HG02981 (cell line): Measurements from ENCODE around the gene CPLANE1.
A peak's percentile ranks its signal among the peaks of the same experiment; 100 is the strongest.
"Not testable (repeated sequence)": the region's sequence is repeated elsewhere in the genome, so short reads cannot be mapped to it uniquely, and the experiment has no call there.

ENCODE experiments used
- ATAC-seq: cut with Tn5 transposase; IDR thresholded peaks from one replicate; pipeline ENCODE4 v1.9.1; 2021; ENCODE audit warnings: mild to moderate bottlenecking, moderate library complexity; ENCODE audit not compliant: unreplicated experiment

Gene CPLANE1

DNA sequence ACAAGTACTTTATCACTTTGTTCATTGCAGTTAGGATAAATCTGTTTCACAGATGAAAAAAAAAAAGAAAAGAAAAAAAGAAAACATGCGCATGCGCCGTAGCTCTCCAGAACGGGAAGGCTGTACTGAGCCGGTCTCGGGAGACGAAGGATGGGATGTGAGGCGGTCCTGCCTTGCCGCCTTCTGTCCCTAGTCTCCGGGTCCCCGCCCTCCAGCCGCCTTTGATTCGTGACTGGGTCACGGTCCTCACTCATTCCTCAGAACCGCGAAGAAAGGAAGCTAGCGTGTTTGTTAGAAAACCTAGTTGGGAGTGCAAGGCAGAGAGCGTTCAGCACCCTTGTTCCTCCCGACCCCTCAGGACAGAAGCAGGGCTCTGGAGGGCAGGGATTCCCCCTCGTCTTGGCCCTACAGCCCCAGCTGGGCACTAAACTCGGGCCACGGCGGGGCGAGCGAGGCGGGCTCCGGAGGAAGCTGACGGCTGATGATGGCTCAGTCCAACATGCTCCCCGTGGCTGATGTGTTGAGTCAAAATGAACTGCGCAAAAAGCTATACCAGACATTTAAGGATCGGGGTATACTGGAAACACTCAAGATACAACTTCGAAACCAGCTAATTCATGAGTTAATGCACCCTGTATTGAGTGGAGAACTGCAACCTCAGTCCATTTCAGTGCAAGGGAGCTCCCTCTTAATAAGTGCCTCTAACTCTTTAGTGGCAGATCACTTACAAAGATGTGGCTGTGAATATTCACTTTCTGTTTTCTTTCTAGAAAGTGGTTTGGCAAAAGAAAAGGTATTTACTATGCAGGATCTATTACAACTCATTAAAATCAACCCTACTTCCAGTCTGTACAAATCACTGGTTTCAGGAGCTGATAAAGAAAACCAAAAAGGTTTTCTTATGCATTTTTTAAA is 40.0 kb downstream of the CPLANE1 start:
- ATAC-seq: no peak

DNA sequence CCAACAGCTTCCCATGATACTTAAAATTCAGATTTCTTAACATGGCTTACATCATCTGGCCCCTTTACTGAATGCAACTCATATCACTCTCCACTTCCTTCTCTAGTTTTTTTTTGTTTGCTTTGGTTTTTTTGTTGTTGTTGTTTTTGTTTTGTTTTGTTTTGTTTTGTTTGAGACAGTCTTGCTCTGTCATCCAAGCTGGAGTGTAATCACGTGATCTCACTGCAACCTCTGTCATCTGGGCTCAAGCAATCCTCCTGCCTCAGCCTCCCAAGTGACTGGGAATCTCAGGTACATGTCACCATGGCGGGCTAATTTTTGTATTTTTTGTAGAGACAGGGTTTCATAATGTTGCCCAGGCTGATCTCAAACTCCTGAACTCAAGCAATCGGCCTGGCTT is 41.4 kb downstream of the CPLANE1 start:
- no peak for ATAC-seq

DNA sequence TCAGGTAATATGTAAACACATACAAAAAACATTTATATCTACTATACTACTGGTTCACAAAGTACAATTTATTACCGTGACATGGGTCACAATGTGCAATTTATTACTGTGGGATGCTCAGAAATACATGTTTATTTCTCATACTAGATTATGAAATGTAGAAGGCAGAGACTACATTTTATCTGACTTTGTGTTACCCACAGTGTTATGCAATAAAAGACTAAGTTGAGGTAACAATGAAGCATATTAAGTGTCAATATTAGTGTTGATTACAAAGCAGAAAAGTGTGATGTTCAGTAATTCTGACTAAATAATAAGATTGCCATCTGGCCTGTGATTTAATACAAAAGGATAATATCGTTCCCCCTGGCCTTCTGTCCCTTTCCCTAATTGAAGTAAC is 42.4 kb downstream of the CPLANE1 start:
- ATAC-seq: no peak

DNA sequence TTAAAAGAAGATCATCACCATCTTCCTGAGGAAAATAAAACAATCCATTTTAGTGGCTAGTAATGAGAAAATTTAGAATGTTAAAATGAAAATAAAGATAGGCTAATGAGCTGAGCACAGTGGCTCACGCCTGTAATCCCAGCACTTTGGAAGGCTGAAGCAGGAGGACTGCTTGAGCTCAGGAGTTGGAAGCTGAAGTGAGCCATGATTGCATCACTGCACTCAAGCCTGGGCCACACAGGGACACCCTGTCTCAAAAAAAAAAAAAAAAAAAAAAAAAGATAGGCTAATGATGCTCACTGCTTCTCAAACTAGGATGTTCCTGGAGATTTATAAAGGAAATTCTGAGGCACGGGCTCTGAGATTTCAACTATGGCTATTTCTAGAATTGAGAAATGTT is 50.3 kb downstream of the CPLANE1 start:
- ATAC-seq: no peak

DNA sequence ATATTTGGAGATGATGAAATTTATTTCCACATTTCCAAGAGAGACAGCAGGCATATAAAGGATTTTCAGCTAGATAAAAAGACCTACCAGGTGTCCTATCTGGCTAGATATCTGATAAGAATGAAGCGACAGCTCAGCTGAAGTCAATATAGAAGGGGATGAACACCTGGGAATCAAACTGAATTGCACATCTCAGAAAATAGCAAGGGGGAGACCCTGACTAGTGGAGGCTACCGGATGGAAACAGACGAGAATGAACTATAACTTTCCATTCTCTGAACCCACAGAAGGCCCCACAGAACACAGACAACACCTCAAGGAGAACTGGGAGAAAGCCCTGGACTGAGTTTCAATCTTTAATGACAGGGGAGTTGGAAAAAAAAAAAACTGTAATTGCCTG is 51.1 kb downstream of the CPLANE1 start:
- ATAC-seq: no peak

DNA sequence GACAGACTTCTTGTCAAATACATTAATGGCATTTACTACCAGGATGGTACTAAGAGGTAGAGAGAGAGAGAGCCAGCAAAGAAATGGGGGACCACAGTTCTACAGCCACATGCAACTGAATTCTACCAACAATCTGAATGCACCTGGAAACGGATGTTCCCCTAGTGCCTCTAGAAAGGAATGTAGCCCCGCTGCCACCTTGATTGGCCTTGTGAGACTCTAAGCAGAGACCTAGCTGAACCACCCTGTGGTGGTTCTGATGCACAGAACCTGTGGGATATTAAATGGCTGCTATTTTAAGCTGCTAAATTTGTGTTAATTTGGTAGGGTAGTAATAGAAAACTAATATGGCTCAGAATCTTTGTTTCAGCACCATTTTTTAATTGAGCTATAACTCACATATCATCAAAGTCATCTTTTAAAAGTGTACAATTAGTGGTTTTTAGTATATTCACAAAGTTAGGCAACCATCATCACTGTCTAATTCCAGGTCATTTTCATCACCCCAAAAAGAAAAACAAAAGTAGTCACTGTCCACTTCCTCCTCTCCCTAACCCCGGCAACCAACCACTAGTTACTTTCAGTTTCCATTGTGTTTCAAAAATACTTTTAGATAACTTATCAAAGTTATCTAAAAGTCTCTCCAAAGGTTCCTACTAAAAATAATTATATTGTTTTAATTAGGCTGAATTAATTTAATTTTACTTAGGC is 51.7 kb downstream of the CPLANE1 start:
- ATAC-seq: peak; percentile 84

DNA sequence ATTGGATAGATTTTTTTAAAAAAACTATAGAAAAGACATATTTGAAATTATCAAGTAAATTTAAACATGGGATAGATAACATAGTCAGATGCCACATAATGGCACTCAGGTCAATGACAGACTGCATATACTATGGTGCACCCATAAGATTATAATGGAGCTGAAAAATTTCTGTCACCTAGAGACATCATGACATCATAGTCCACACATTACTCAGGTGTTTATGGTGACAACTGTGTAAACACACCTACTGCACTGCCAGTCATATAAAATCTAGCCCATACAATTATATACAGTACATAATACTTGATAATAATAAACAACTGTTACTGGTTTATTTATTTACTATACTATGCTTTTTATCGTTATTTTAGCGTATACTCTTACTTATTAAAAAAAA is 58.6 kb downstream of the CPLANE1 start:
- ATAC-seq: no peak

DNA sequence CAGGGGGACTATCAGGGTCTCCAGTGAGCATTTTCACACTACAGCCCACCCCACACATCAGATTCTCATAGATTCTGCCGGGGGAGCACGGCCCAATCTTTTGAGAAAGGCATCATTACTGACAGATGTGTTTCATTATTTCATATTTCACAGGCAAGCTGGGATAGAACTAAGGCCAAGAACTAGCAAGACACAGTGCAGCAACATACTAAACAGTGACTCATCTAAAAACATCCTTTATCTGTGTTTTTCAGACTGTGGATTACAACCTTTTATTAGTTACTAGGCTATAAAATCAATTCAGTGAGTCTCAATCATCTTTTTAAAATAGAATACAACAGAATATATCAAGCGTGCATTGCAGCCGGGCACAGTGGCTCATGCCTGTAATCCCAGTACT is 59.8 kb downstream of the CPLANE1 start:
- no peak for ATAC-seq

DNA sequence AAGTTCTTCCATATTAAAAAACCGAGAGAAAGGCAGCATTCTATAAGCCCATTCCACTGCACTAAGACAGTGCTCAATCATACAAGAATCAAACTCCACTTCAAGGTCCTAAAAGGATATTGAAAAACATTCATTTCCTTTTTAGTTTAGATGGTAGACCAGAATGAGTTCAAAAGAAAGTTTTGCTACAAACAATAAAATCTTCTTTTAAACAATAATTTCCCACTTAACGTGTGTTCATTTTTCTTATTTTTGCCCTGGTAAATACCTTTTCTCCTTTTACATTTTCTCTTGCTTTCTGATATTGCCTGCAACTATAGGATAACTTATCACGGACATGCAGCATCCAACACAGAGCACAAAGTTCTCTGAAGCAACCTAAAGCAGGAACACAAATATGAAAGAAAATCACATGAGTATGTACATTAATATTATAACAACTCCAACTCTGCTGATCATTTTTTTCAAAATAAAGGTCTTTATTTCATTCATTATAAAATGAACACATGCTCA is 61.7 kb downstream of the CPLANE1 start:
- ATAC-seq: no peak

DNA sequence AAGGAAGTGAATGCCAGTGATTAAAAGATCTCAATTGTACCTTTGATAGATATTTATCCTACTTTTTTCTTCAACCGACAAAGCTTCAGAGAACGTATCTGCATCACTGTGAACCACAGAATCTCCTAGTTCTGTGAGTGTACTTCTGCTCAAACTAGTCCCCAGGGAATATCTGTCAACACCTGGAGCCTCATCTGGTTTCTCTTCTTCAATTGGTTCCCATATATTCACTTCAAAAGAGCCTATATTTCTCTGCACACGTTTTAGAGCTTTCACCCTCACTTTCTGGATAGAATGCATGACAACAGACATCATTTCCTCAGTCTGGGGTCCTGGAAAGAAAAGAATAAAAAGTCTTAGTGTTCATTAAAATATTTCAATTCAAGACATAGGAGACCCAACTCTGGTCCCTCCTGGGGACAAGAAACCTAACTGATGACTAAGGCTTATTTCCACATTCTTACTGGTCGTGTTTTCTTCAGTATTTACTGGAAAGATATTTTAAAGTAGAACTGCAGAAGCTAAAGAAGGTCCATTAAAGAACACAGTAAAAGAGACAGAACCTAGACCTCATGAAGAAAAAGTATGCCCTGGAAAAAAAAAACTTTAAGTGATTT is 64.3 kb downstream of the CPLANE1 start:
- ATAC-seq: peak; percentile 86

DNA sequence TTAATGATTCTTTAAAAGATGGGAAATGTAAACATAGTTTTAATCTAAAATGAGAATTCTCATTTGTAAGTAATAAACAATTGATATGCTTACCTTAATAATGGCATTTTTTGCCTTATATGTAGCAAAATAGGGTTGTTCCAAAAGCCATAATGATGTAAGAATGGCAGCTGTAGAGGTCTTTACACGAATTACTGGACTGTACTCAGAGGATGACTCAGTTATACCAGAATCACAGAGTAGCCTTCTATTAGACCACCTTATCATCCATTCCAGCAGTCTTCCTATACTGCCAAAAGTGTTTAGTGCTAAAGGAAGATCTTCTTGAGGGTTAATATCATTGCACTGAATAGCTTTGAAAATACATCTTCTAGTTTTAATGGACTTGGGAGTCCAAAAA is 66.5 kb downstream of the CPLANE1 start:
- ATAC-seq: no peak

DNA sequence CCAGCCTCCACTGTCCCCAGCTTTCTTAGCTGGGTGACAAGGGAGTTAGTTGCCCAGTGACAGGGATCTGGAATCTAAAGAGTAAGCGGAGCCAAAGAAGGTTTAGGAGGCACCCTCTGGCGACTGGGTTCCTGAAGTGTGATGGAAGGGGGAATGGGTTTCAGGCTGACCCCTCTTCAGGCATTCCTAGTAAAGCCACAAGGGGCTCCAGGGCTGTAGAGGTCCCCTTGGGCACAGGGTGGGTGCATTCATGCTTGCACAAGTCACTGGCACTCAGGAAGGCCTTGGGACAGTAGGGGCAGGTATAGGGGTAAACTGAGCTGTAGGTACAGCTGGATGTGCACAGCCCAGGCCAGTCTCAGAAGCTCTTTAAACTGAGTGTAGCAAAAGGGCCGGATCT is 74.2 kb downstream of the CPLANE1 start:
- ATAC-seq: no peak

DNA sequence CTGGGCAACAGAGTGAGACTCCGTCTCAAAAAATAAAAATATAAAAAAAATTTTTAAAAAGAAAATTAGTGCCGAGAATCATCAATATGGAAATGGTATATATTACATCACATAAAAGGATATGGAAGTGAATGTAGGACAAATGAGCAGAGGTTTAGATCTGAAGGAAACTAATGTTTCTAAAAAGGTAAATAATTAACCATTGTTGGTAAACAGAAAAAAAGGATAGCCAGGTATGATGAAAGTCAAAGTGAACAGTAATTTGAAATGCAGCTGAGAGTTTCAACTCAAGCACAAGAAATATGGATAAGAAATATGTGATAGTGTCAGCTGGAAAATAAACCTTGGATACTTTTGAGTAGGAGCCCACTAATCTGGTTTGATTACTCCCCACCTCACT is 76.2 kb downstream of the CPLANE1 start:
- ATAC-seq: no peak

DNA sequence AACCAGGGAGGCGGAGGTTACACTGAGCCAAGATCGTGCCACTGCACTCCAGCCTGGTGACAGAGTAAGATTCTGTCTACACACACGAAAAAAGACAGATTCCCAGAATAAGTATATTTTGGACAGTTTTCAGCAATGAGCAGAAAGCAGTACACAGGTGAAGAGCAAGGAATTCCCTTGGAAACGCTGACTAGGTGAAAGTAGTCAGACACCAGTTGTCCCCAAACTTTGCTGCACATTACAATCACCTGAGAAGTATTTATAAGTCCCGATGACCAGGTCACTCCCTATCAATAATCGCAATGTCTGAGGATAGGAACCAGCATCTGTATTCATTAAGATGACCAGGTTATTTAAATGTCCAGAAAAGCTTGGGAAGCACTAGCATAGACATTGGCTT is 78.3 kb downstream of the CPLANE1 start:
- ATAC-seq: no peak

DNA sequence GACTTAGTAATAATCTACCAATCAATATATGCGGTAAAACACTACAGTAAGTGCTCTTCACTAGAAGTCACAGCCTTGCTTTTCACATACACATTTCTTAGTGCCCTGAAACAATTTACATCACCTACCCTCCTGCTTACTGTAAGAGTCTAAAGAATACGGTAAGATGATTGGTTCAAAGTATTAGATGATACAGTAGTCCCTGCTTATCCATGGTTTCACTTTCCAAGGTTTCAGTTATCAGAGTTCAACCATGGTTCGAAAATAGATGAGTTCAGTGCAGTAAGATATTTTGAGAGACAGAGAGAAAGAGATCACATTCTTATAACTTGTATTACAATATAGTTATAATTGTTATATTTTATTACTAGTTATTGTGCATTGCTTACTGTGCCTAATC is 83.0 kb downstream of the CPLANE1 start:
- no peak for ATAC-seq

DNA sequence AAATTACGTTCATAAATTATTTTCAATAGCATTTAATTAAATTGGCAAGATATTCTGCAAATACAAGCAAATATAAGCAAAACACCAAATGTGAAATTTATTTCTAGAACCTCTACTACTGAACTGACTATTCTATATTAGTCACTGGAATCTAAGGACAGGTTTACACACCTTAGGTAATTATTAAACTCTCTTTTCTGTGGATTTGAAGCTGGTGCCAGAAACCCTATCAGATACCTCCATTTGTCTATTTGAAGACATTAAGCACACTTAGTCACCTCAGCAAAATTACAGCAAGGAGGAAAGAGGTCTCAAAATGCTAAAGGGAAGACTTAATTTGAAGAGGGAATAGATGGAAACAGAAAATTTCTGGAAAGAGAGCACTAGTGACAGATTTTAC is 83.4 kb downstream of the CPLANE1 start:
- ATAC-seq: no peak

DNA sequence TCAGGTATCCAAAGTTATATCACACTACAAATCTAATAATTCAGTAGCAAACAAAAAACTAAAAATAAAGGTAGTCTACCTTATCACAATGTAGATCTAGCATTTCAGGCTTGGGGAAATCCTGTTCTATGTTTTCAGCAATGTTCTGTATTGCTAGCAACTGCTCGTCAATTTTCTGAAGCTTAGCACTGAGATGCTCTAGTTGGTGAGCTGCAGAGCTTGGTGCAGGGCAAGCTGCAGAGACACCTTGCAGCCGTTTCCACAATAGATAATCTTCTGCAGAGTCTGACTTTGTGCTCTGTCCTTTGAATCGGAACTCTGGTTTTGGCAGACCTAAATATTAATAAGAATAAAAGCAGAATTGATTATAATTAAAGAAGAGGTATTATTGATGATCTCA is 95.5 kb downstream of the CPLANE1 start:
- ATAC-seq: no peak

DNA sequence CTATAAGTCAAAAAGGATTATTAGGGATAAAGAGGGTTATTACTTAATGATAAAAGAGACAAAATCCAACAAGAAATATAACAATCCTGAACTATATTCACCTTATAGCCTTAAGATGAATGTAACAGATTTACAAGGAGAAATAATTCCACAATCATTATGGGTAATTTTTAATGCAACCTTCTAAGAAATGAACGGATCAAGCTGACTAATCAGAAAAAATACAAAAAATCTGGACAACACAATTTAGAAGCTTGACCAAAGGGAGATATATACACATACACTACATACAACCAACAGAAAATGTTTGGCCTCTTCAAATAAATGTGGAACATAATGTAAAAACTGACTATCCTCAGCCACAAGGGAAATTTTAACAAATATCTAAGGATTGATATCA is 102.3 kb downstream of the CPLANE1 start:
- ATAC-seq: no peak

DNA sequence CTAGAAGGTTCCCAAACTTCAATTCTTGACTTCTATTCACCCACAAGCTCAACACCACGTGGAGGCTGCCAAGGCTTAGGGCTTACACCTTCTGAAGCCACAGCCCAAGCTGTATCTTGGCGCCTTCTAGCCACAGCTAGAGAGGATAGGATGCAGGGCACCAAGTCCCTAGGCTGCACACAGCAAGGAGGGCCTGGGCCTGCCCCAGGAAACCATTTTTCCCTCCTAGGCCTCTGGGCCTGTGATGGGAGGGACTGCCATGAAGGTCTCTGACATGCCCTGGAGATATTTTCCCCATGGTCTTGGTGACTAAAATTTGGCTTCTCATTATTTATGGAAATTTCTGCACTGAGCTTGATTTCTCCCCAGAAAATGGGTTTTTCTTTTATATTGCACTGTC is 112.5 kb downstream of the CPLANE1 start:
- no peak for ATAC-seq

DNA sequence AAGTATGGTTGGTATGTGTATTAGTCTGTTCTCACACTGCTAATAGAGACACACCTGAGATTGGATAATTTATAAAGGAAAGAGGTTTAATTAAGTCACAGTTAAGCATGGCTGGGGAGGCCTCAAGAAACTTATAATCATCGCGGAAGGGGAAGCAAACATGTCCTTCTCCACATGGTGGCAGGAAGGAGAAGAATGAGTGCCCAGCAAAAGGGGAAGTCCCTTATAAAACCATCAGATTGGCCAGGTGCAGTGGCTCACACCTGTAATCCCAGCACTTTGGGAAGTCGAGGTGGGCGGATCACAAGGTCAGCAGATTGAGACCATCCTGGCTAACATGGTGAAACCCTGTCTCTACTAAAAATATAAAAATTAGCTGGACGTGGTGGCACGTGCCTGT is 113.9 kb downstream of the CPLANE1 start:
- not testable (repeated sequence) for ATAC-seq

DNA sequence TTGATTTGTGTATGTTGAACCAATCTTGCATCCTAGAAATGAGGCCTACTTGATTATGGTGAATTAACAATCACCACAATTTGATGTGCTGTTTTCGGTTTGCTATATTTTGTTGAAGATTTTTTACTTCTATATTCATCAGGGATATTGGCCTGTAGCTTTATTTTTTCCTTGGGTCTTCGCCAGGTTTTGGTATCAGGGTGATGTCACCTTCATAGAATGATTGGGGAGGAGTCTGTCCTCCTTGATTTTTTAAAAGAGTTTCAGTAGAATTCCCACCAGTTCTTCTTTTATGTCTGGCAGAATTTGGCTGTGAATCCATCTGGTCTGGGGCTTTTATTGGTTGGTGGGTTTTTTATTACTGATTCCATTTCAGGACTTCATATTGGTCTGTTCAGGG is 115.2 kb downstream of the CPLANE1 start:
- ATAC-seq: no peak

DNA sequence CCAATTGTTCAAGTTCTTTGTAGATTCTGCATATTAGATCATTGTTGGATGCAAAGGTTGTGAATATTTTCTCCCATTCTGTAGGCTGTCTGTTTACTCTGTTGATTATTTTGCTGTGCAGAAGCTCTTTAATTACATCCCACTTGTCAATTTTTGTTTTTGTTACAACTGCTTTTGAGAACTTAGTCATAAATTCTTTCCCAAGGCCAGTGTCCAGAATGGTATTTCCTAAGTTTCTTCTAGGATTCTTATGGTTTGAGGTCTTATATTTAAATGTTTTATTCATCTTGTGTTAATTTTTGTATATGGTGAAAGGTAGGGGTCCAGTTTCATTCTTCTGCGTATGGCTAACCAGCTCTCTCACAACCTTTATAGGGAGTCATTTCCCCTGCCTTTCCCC is 116.5 kb downstream of the CPLANE1 start:
- ATAC-seq: no peak
